Effector CD8-positive, alpha-beta T cell (primary cell): ENCODE measurements around the gene NFE2L2.
"Not testable (repeated sequence)": the region's sequence is repeated elsewhere in the genome, so short reads cannot be mapped to it uniquely, and the experiment has no call there.

Experiments used
- DNase-seq: peaks from one replicate; lab custom pipeline; 2025; lab: John Stamatoyannopoulos, UW

The NFE2L2 gene

GRCh38 chr2:177237932-177238331, 26.6 kb downstream of the NFE2L2 start:
- DNase-seq: no peak

- DNase-seq: no peak
These were observed 28.6 kb downstream of the NFE2L2 start for GRCh38 chr2:177235855-177236437.

- DNase-seq: no peak
These were observed 30.3 kb downstream of the NFE2L2 start for GRCh38 chr2:177234267-177234666.

DNA sequence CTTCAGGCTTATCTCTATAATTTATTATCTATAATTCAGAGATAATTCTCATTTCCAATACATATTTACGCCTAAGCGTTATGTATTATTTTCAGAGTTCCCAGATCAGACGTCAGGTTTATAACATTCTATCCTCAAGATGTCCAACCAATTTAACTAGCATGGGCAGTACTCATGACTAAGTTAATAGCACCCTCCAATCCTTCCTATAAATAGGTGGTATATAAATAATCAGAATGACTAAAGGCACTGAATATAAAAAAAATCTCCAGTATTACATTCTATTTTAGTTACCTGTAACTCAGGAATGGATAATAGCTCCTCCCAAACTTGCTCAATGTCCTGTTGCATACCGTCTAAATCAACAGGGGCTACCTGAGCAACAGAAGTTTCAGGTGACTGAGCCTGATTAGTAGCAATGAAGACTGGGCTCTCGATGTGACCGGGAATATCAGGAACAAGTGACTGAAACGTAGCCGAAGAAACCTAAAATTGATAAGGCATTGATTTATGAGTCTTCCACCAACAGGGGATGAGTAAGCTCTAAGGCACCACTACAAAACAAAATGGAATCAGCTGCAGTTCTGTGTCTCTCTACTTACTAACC, 32.3 kb downstream of the NFE2L2 start:
- no peak for DNase-seq

GRCh38 chr2:177231270-177231669, 33.3 kb downstream of the NFE2L2 start:
- DNase-seq: no peak

- no peak for DNase-seq
These were observed 34.9 kb downstream of the NFE2L2 start for GRCh38 chr2:177229442-177230242.

GRCh38 chr2:177225965-177226360, 38.6 kb downstream of the NFE2L2 start:
- no peak for DNase-seq

GRCh38 chr2:177223436-177223835, 41.1 kb downstream of the NFE2L2 start:
- DNase-seq: not testable (repeated sequence)

GRCh38 chr2:177221970-177222369, 42.6 kb downstream of the NFE2L2 start:
- DNase-seq: no peak

DNA sequence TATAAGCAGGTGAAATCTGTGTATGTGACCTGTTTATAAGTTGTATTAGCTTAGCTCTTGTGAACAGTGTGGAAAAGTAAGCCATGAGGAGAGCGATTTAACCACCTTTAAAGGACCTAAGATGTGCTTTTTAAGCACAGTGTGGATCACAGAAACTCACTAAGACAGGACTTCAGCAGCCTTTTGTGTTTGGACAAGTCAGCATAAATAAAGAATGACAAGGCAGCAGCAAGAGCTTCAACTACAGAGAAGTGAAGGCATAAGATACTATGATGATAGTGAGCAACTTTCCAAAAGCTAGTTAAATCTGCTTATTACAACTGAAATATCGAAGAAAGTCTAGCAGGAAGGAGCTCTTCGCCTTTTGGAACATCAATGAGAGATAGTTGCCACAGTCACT, 43.0 kb downstream of the NFE2L2 start:
- no peak for DNase-seq

DNA sequence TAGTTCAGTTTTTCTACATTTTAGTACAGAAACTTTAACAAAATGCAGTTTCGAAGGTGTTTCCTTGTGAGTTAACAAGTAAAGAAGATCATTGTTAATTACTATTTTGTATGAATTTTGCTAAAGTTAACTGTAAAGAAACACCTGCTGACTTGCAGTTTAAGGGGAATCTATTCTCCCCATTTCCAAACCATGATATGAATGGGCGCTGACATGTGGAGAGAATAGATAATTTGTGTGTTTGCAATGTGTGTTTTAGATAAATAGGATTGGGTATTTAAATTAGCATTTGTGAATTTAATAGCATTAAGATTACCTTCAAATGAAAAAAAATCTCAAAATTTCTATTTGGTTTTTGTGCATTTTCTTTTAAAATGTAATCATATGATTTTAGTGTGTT, 44.7 kb downstream of the NFE2L2 start:
- not testable (repeated sequence) for DNase-seq

GRCh38 chr2:177217247-177217843, 47.2 kb downstream of the NFE2L2 start:
- DNase-seq: no peak

GRCh38 chr2:177212891-177213856, 51.4 kb downstream of the NFE2L2 start:
- DNase-seq: peak; percentile 81

GRCh38 chr2:177212106-177212890, 52.2 kb downstream of the NFE2L2 start, which contains the start of gene HNRNPA3:
Gene HNRNPA3, plus strand, starts transcription at chr2:177212794. Its CDS starts 6 bp downstream, at chr2:177212800.
- peak; percentile 99 for DNase-seq

DNA sequence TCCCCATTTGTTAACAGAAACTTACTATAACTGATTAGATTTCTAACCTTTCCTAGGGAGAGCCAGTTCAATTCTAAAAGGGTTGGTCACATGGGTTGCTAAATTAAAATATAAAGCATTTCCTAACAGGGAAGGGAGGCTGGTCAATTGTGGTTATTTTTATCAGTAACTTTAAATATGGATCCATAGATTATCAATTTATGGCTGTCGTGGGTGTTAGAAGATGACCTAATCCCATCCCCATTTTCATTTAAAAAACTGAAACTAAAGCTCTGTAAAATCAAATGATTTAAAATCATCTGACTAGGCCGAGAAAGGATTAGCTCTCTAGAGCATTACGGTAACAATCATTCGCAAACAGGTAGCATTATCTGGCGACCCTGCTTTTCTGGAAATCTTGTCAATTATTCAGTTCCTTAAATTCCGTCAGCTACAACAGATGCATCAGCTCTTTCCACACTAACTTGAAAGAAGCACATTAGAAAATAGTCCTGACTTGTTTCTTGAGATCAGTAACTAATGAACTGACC, 52.9 kb downstream of the NFE2L2 start:
- DNase-seq: no peak

GRCh38 chr2:177211169-177211568, 53.4 kb downstream of the NFE2L2 start:
- DNase-seq: no peak

GRCh38 chr2:177207101-177207500, 57.4 kb downstream of the NFE2L2 start:
- no peak for DNase-seq

DNA sequence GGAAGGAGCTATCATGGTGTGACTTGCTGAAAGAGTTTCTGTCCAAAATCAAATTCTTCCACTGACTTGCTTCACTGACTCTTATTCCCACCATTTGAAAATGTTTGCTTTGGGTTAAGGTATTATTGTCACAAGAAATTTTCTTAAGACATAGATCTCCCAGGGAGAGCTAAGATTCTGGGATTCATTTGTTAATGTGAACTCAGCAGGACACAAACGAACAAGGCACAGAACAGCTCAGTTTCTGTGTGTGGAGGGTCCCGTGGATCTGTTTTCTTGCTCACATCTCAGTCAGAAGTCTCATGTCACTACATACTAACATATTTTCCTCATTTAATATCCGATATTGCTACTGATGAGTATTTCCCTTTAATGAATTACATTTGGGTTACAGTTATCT, 60.1 kb downstream of the NFE2L2 start:
- DNase-seq: no peak

- DNase-seq: no peak
These were observed 62.6 kb downstream of the NFE2L2 start for GRCh38 chr2:177201919-177202346.

- DNase-seq: not testable (repeated sequence)
These were observed 64.1 kb downstream of the NFE2L2 start for GRCh38 chr2:177200419-177200818.
